SK-N-SH (cell line): ENCODE data around the gene MLIP. TPM values are rescaled to one million over a fixed set of nuclear protein-coding genes. Genes with fewer than 3 reads are reported as not detected.

Experiments used
- CTCF ChIA-PET: fragments of 300-600, 350-600 bp; formaldehyde crosslinking; extraction: SDS; loops from one replicate; lab custom pipeline; 2021; lab: Yijun Ruan, JAX
- POLR2A ChIA-PET: fragments of 350-600 bp; sonication (Branson Sonifier 250); formaldehyde crosslinking; extraction: SDS; loops from one replicate; lab custom pipeline; 2020; ENCODE audit warnings: antibody characterized with exemption, inconsistent platforms; lab: Yijun Ruan, JAX
- DNase-seq: peaks from one replicate; pipeline ENCODE4 v3.0.0; 2012
- H2AFZ ChIP-seq: fragments of 200-600 bp; sonication (generic); 2 replicates; pipeline ENCODE4 v1.8.1; 2016; ENCODE audit warnings: antibody characterized with exemption, mild to moderate bottlenecking, low read depth
- H3F3A ChIP-seq: fragments of 200-600 bp; sonication (generic); replicated peaks from 2 replicates; pipeline ENCODE3; 2016; ENCODE audit warnings: antibody characterized with exemption, mild to moderate bottlenecking; ENCODE audit not compliant: insufficient read depth
- H3K27ac ChIP-seq, 2 experiments: fragments of 200-500 bp in 1 of 2; fragments of 200-600 bp in 1 of 2; sonication (Bioruptor generic) in 1 of 2; sonication (generic), shearing (Covaris generic) in 1 of 2; 2 replicates each; pipeline versions ENCODE4 v1.5.1 to v1.6.1; 2014 to 2016; ENCODE audit warnings: low read depth in 2 of 2, inconsistent platforms in 1 of 2, low read length in 1 of 2, mild to moderate bottlenecking in 1 of 2, mixed read lengths in 1 of 2
- H3K27me3 ChIP-seq: fragments of 200-600 bp; sonication (generic), shearing (Covaris generic); 2 replicates; pipeline ENCODE4 v1.6.1; 2016; ENCODE audit warnings: mixed run types; ENCODE audit not compliant: insufficient read depth
- H3K36me3 ChIP-seq, 2 experiments: fragments of 200-500 bp in 1 of 2; fragments of 200-600 bp in 1 of 2; sonication (Bioruptor generic) in 1 of 2; sonication (generic) in 1 of 2; replicated peaks in 1 of 2; 2 replicates each; pipeline versions ENCODE3 to v1.5.1; 2014 to 2016; ENCODE audit warnings: low read length in 1 of 2, mild to moderate bottlenecking in 1 of 2; ENCODE audit not compliant: insufficient read depth in 2 of 2, control insufficient read depth in 1 of 2
- H3K4me1 ChIP-seq, 2 experiments: fragments of 200-500 bp in 1 of 2; fragments of 200-600 bp in 1 of 2; sonication (Bioruptor generic) in 1 of 2; sonication (generic), shearing (Covaris generic) in 1 of 2; 2 replicates each; pipeline versions ENCODE4 v1.5.1 to v1.6.1; 2014 to 2016; ENCODE audit warnings: low read depth in 1 of 2, low read length in 1 of 2, mixed run types in 1 of 2; ENCODE audit not compliant: insufficient read depth in 2 of 2, control insufficient read depth in 1 of 2
- H3K4me2 ChIP-seq: fragments of 200-600 bp; sonication (generic), shearing (Covaris generic); 2 replicates; pipeline ENCODE4 v1.6.1; 2017; ENCODE audit warnings: mixed run types
- H3K4me3 ChIP-seq, 2 experiments: fragments of 200-500 bp in 1 of 2; fragments of 200-600 bp in 1 of 2; sonication (Bioruptor generic) in 1 of 2; sonication (generic), shearing (Covaris generic) in 1 of 2; 2 replicates each; pipeline versions ENCODE4 v1.5.1 to v1.8.1; 2014 to 2016; ENCODE audit warnings: low read depth in 2 of 2, inconsistent platforms in 1 of 2, low read length in 1 of 2, mild to moderate bottlenecking in 1 of 2, mixed read lengths in 1 of 2, moderate library complexity in 1 of 2
- H3K79me2 ChIP-seq: fragments of 200-600 bp; sonication (generic); 2 replicates; pipeline ENCODE4 v1.8.1; 2017; ENCODE audit warnings: mild to moderate bottlenecking; ENCODE audit not compliant: insufficient read depth
- H3K9ac ChIP-seq: fragments of 200-600 bp; sonication (generic); 2 replicates; pipeline ENCODE4 v1.6.1; 2017; ENCODE audit warnings: mixed run types
- H3K9me2 ChIP-seq: fragments of 200-600 bp; sonication (generic); 2 replicates; pipeline ENCODE4 v1.6.1; 2017; ENCODE audit warnings: mixed run types
- H3K9me3 ChIP-seq: fragments of 200-600 bp; sonication (generic); 2 replicates; pipeline ENCODE4 v1.6.1; 2017; ENCODE audit warnings: mixed run types, mild to moderate bottlenecking, moderate library complexity
- H4K20me1 ChIP-seq: fragments of 200-600 bp; sonication (generic); 2 replicates; pipeline ENCODE4 v1.6.1; 2017; ENCODE audit warnings: mild to moderate bottlenecking, mixed run types; ENCODE audit not compliant: insufficient read depth
- CHD2 ChIP-seq: fragments of 150-350 bp; IDR thresholded peaks from 2 replicates; pipeline ENCODE4 v1.6.1; 2018; ENCODE audit warnings: low read length; ENCODE audit not compliant: partially characterized antibody
- EZH2phosphoT487 ChIP-seq: fragments of 200-600 bp; sonication (generic); IDR thresholded peaks from 2 replicates; pipeline ENCODE4 v1.6.1; 2017; ENCODE audit warnings: low read depth, mixed run types, mild to moderate bottlenecking, antibody characterized with exemption, moderate library complexity, borderline replicate concordance
- FOXJ3 ChIP-seq: sonication (generic); formaldehyde crosslinking; IDR thresholded peaks from 2 replicates; pipeline ENCODE4 v1.5.1; 2020; ENCODE audit warnings: mild to moderate bottlenecking, missing genetic modification reagents
- GATA2 ChIP-seq: sonication (generic); formaldehyde crosslinking; IDR thresholded peaks from 2 replicates; pipeline ENCODE4 v1.5.0; 2020; ENCODE audit warnings: mild to moderate bottlenecking, missing genetic modification reagents
- SMC3 ChIP-seq: IDR thresholded peaks from 2 replicates; pipeline ENCODE4 v1.6.1; 2012; ENCODE audit warnings: low read depth, low read length, improper control_type of control experiment
- TAF1 ChIP-seq: IDR thresholded peaks from 2 replicates; pipeline ENCODE4 v1.6.1; 2012; ENCODE audit warnings: low read depth, mild to moderate bottlenecking, low read length, moderate library complexity, borderline replicate concordance
- TCF12 ChIP-seq: IDR thresholded peaks from 2 replicates; pipeline ENCODE4 v1.4.0; 2012
- TEAD4 ChIP-seq: IDR thresholded peaks from 2 replicates; pipeline ENCODE4 v1.4.0; 2012; ENCODE audit warnings: mild to moderate bottlenecking, borderline replicate concordance; ENCODE audit not compliant: insufficient read depth
- YY1 ChIP-seq: IDR thresholded peaks from 2 replicates; pipeline ENCODE4 v1.4.0; 2012; ENCODE audit warnings: low read depth, mild to moderate bottlenecking
- WGBS: methylation state at CpG from one replicate; pipeline ENCODE4 v1.1.6; 2017; ENCODE audit warnings: low lambda C conversion rate; 5-methylcytosine and 5-hydroxymethylcytosine counted together
- polyA plus RNA-seq, 3 experiments: library from polyadenylated mRNA; depleted of rRNA; stranded (reverse); fragments of >200 nt; gene quantifications; 2 replicates each; pipeline ENCODE4 v1.2.3, GENCODE V29; 2012
- TF ChIP-seq, protein P1 (sequence below): IDR thresholded peaks from 2 replicates; pipeline ENCODE4 v1.6.1; 2012; ENCODE audit warnings: mild to moderate bottlenecking, low read depth, low read length, moderate library complexity
- TF ChIP-seq, protein P2 (sequence below): fragments of 150-350 bp; IDR thresholded peaks from 2 replicates; pipeline ENCODE4 v1.6.1; 2016; ENCODE audit warnings: mild to moderate bottlenecking, low read depth, low read length
- TF ChIP-seq, protein P3 (sequence below): IDR thresholded peaks from 2 replicates; pipeline ENCODE4 v1.4.0; 2012; ENCODE audit warnings: low read depth, borderline replicate concordance
- TF ChIP-seq, protein P4 (sequence below): fragments of 150-350 bp; IDR thresholded peaks from 2 replicates; pipeline ENCODE4 v1.6.1; 2017; ENCODE audit warnings: antibody characterized with exemption, low read length, low read depth, borderline replicate concordance

The MLIP gene
- polyA plus RNA-seq, 1 of the 3 experiments (the other 2 are of a cell fraction) = not detected

DNA sequence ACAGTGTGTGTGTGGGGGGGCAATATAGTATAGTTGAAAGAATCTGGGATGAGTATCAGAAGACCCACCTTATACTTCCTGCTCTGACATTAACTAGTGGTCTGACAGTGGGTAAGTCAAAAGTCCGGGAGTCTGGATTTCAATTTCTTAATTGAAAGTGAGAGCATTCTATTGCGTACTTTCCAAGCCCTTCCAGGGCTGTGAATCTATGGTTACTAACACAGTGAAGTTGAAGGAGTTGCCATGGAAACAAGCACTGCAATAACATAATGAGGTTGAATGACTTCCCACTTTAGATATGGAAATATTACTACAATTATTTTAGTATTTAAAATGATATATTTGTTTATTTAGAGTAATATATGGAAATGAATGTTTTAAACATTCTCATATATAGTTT lies 80.2 kb downstream of the MLIP start:
- DNase-seq = no peak
- Histone ChIP-seq H2AFZ (no peak overlapping the region), H3K4me3 (no peak overlapping the region), H3K4me2 (no peak overlapping the region), H3K79me2 (no peaks in the 10 kb centered on the region), H3F3A (peaks cover 3% of the 10 kb centered on the region), H3K9me2 (no peaks in the 10 kb centered on the region), H3K36me3 (no peaks in the 10 kb centered on the region), H3K9ac (no peak overlapping the region), H3K4me1 (peaks cover 0 to 4% of the 10 kb centered on the region in 2 experiments; a peak in 2 of 4 replicates), H3K27ac (no peak overlapping the region), H4K20me1 (no peaks in the 10 kb centered on the region), H3K9me3 (no peaks in the 10 kb centered on the region), H3K27me3 (no peaks in the 10 kb centered on the region; the same call in 1 of the 2 replicates)
- ChIA-PET CTCF (no interaction called here), POLR2A (no interaction called here)
- WGBS = 15% methylated on average over 2 of the region's 2 CpGs
- TF ChIP-seq TCF12 = peak; percentile 33; the same call in 1 of the 2 replicates
- TF ChIP-seq TAF1 = no peak

DNA sequence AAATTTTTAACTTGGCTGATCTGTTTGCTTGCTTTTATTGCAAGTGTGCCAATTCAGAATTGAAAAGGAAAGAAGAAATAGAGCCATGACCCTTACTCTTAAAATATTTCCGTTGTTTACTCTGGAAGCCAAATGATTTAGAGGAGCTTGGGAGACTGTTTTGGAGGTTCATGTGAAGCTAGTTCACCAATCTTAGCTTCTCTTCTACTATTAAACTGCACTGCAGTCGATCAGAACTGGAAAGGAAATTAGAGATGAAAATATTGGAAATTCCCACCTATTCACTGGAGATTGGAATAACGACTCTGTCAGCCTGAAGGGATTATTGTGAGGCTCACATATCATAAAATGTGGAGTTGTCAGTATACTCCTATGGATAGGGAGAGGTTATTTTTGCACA lies 81.8 kb downstream of the MLIP start:
- CTCF ChIA-PET = no interaction called here
- POLR2A ChIA-PET = no interaction called here
- no peaks in the 10 kb centered on the region for H3K36me3 ChIP-seq
- peak; percentile 34; the same call in 1 of the 2 replicates for TF ChIP-seq TCF12
- TF ChIP-seq GATA2 (CRISPR knock-in tag) = no peak
- no peaks in the 10 kb centered on the region for H4K20me1 ChIP-seq
- no peak overlapping the region for H3K4me3 ChIP-seq
- H3K79me2 ChIP-seq = no peaks in the 10 kb centered on the region
- H3K9me3 ChIP-seq = no peaks in the 10 kb centered on the region
- H3F3A ChIP-seq = peaks cover 3% of the 10 kb centered on the region
- no peak for DNase-seq
- H3K4me1 ChIP-seq = peaks cover 0 to 4% of the 10 kb centered on the region in 2 experiments; a peak in 2 of 4 replicates
- H3K9ac ChIP-seq = no peak overlapping the region
- 3% methylated on average over 3 of the region's 3 CpGs for WGBS
- H2AFZ ChIP-seq = peak overlapping the region; percentile 2; the same call in 1 of the 2 replicates
- peak overlapping the region; percentile 50 to 94; a peak in 3 of 4 replicates for H3K27ac ChIP-seq
- no peaks in the 10 kb centered on the region for H3K27me3 ChIP-seq
- H3K9me2 ChIP-seq = no peaks in the 10 kb centered on the region
- no peak overlapping the region for H3K4me2 ChIP-seq

DNA sequence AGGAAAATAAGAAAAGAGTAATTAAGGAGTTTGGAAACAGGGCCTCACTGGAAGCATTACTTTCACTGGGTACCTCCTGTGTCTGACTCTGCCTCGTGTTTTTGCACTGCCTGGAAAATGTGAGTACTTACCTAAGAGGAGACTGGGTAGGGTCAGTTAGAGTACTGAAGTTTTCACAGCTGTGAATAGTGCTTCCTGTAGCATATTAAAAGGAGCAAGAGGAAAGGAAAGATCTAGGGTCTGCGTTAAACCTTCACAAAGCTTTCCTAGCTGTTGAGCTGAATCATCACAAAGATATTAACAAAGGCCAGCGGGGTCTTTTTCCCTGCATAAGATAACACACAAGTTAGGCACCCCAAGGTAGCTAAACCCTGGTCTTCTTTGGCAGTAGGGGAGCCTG lies 82.3 kb downstream of the MLIP start:
- no peaks in the 10 kb centered on the region for H3K9me2 ChIP-seq
- ChIA-PET CTCF (no interaction called here), POLR2A (no interaction called here)
- no peaks in the 10 kb centered on the region for H3K9me3 ChIP-seq
- DNase-seq = no peak
- peaks cover 0 to 4% of the 10 kb centered on the region in 2 experiments; a peak in 2 of 4 replicates for H3K4me1 ChIP-seq
- H3K27ac ChIP-seq = peak overlapping the region; percentile 50 to 94; a peak in 3 of 4 replicates
- H4K20me1 ChIP-seq = no peaks in the 10 kb centered on the region
- 6% methylated on average over 3 of the region's 3 CpGs for WGBS
- H3K9ac ChIP-seq = no peak overlapping the region
- H3K4me2 ChIP-seq = no peak overlapping the region
- H2AFZ ChIP-seq = peak overlapping the region; percentile 2; the same call in 1 of the 2 replicates
- H3K79me2 ChIP-seq = no peaks in the 10 kb centered on the region
- H3K36me3 ChIP-seq = no peaks in the 10 kb centered on the region
- H3F3A ChIP-seq = peaks cover 3% of the 10 kb centered on the region
- no peak overlapping the region for H3K4me3 ChIP-seq
- H3K27me3 ChIP-seq = no peaks in the 10 kb centered on the region
- no peak for TF ChIP-seq FOXJ3 (CRISPR knock-in tag)
- TF ChIP-seq GATA2 (CRISPR knock-in tag) = no peak
- TF ChIP-seq, protein P1, sequence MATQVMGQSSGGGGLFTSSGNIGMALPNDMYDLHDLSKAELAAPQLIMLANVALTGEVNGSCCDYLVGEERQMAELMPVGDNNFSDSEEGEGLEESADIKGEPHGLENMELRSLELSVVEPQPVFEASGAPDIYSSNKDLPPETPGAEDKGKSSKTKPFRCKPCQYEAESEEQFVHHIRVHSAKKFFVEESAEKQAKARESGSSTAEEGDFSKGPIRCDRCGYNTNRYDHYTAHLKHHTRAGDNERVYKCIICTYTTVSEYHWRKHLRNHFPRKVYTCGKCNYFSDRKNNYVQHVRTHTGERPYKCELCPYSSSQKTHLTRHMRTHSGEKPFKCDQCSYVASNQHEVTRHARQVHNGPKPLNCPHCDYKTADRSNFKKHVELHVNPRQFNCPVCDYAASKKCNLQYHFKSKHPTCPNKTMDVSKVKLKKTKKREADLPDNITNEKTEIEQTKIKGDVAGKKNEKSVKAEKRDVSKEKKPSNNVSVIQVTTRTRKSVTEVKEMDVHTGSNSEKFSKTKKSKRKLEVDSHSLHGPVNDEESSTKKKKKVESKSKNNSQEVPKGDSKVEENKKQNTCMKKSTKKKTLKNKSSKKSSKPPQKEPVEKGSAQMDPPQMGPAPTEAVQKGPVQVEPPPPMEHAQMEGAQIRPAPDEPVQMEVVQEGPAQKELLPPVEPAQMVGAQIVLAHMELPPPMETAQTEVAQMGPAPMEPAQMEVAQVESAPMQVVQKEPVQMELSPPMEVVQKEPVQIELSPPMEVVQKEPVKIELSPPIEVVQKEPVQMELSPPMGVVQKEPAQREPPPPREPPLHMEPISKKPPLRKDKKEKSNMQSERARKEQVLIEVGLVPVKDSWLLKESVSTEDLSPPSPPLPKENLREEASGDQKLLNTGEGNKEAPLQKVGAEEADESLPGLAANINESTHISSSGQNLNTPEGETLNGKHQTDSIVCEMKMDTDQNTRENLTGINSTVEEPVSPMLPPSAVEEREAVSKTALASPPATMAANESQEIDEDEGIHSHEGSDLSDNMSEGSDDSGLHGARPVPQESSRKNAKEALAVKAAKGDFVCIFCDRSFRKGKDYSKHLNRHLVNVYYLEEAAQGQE = no peak
- TF ChIP-seq EZH2phosphoT487 = no peak
- TF ChIP-seq, protein P2, sequence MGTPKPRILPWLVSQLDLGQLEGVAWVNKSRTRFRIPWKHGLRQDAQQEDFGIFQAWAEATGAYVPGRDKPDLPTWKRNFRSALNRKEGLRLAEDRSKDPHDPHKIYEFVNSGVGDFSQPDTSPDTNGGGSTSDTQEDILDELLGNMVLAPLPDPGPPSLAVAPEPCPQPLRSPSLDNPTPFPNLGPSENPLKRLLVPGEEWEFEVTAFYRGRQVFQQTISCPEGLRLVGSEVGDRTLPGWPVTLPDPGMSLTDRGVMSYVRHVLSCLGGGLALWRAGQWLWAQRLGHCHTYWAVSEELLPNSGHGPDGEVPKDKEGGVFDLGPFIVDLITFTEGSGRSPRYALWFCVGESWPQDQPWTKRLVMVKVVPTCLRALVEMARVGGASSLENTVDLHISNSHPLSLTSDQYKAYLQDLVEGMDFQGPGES = no peak
- TF ChIP-seq, protein P3, sequence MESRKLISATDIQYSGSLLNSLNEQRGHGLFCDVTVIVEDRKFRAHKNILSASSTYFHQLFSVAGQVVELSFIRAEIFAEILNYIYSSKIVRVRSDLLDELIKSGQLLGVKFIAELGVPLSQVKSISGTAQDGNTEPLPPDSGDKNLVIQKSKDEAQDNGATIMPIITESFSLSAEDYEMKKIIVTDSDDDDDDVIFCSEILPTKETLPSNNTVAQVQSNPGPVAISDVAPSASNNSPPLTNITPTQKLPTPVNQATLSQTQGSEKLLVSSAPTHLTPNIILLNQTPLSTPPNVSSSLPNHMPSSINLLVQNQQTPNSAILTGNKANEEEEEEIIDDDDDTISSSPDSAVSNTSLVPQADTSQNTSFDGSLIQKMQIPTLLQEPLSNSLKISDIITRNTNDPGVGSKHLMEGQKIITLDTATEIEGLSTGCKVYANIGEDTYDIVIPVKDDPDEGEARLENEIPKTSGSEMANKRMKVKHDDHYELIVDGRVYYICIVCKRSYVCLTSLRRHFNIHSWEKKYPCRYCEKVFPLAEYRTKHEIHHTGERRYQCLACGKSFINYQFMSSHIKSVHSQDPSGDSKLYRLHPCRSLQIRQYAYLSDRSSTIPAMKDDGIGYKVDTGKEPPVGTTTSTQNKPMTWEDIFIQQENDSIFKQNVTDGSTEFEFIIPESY = no peak
- TF ChIP-seq, protein P4, sequence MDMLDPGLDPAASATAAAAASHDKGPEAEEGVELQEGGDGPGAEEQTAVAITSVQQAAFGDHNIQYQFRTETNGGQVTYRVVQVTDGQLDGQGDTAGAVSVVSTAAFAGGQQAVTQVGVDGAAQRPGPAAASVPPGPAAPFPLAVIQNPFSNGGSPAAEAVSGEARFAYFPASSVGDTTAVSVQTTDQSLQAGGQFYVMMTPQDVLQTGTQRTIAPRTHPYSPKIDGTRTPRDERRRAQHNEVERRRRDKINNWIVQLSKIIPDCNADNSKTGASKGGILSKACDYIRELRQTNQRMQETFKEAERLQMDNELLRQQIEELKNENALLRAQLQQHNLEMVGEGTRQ = no peak
- TF ChIP-seq YY1 = no peak
- TF ChIP-seq TEAD4 = no peak
- no peak for TF ChIP-seq CHD2
- TF ChIP-seq SMC3 = no peak
